Trophoblast cell (in vitro differentiated cells and primary cell): ENCODE data around the gene TREML1.

ENCODE experiments used
- DNase-seq, 2 donors: peaks; one replicate each; pipeline ENCODE4 v3.0.0-alpha.2; 2016
- H2AFZ ChIP-seq: 2 replicates; pipeline ENCODE4 v1.6.1; 2013; ENCODE audit warnings: low read length, moderate library complexity, mild to moderate bottlenecking; ENCODE audit not compliant: insufficient read depth, poor library complexity
- H2AK5ac ChIP-seq: 2 replicates; pipeline ENCODE4 v1.6.1; 2013; ENCODE audit warnings: mild to moderate bottlenecking, low read length
- H2BK120ac ChIP-seq: 2 replicates; pipeline ENCODE4 v1.6.1; 2013; ENCODE audit warnings: low read length, mild to moderate bottlenecking, moderate library complexity; ENCODE audit not compliant: insufficient read depth, poor library complexity
- H2BK12ac ChIP-seq: 2 replicates; pipeline ENCODE4 v1.6.1; 2013; ENCODE audit warnings: mild to moderate bottlenecking, low read length, moderate library complexity
- H2BK5ac ChIP-seq: 2 replicates; pipeline ENCODE4 v1.6.1; 2013; ENCODE audit warnings: low read length, low read depth, moderate library complexity, mild to moderate bottlenecking; ENCODE audit not compliant: poor library complexity
- H3K14ac ChIP-seq: 2 replicates; pipeline ENCODE4 v1.6.1; 2013; ENCODE audit warnings: mild to moderate bottlenecking, low read length
- H3K18ac ChIP-seq: 2 replicates; pipeline ENCODE4 v1.6.1; 2013; ENCODE audit warnings: mild to moderate bottlenecking, low read length
- H3K23ac ChIP-seq: 2 replicates; pipeline ENCODE4 v1.6.1; 2013; ENCODE audit warnings: low read length
- H3K27ac ChIP-seq: 2 replicates; pipeline ENCODE4 v1.5.1; 2013; ENCODE audit warnings: low read depth, mild to moderate bottlenecking, inconsistent platforms, low read length, moderate library complexity
- H3K27me3 ChIP-seq: 2 replicates; pipeline ENCODE4 v1.6.1; 2013; ENCODE audit warnings: inconsistent platforms, mild to moderate bottlenecking, low read length, moderate library complexity; ENCODE audit not compliant: insufficient read depth
- H3K36me3 ChIP-seq, 2 experiments: 1 replicate in 1 of 2; 2 replicates in 1 of 2; pipeline ENCODE4 v1.6.1; 2013; ENCODE audit warnings: low read length in 2 of 2, mild to moderate bottlenecking in 2 of 2, moderate library complexity in 1 of 2; ENCODE audit not compliant: insufficient read depth in 2 of 2, control insufficient read depth in 1 of 2
- H3K4ac ChIP-seq: 2 replicates; pipeline ENCODE4 v1.6.1; 2013; ENCODE audit warnings: low read depth, mild to moderate bottlenecking, low read length, moderate library complexity
- H3K4me1 ChIP-seq, 2 experiments: 1 replicate in 1 of 2; 2 replicates in 1 of 2; pipeline ENCODE4 v1.6.1; 2013; ENCODE audit warnings: low read length in 2 of 2, mild to moderate bottlenecking in 2 of 2, moderate library complexity in 1 of 2; ENCODE audit not compliant: insufficient read depth in 2 of 2, control insufficient read depth in 1 of 2
- H3K4me2 ChIP-seq: 2 replicates; pipeline ENCODE4 v1.6.1; 2013; ENCODE audit warnings: inconsistent platforms, mild to moderate bottlenecking, low read length, moderate library complexity
- H3K4me3 ChIP-seq: 2 replicates; pipeline ENCODE4 v1.5.1; 2013; ENCODE audit warnings: mild to moderate bottlenecking, low read depth, low read length, inconsistent platforms
- H3K79me1 ChIP-seq: one replicate; pipeline ENCODE4 v1.6.1; 2013; ENCODE audit warnings: low read length
- H3K79me2 ChIP-seq: 2 replicates; pipeline ENCODE4 v1.6.1; 2013; ENCODE audit warnings: low read length, mild to moderate bottlenecking; ENCODE audit not compliant: control insufficient read depth, insufficient read depth, poor library complexity
- H3K9ac ChIP-seq: 2 replicates; pipeline ENCODE4 v1.6.1; 2013; ENCODE audit warnings: mild to moderate bottlenecking, low read length
- H3K9me3 ChIP-seq: 2 replicates; pipeline ENCODE4 v1.6.1; 2013; ENCODE audit warnings: low read depth, mild to moderate bottlenecking, control low read depth, inconsistent platforms, low read length; ENCODE audit not compliant: insufficient read depth
- H4K12ac ChIP-seq: 2 replicates; pipeline ENCODE4 v1.6.1; 2013; ENCODE audit warnings: low read depth, mild to moderate bottlenecking, low read length, moderate library complexity
- H4K8ac ChIP-seq: 2 replicates; pipeline ENCODE4 v1.6.1; 2013; ENCODE audit warnings: low read depth, mild to moderate bottlenecking, low read length, moderate library complexity
- H4K91ac ChIP-seq: one replicate; pipeline ENCODE4 v1.6.1; 2013; ENCODE audit warnings: low read depth, mild to moderate bottlenecking, low read length, moderate library complexity
- WGBS: extraction: QIAGEN DNeasy Blood & Tissue Kit; methylation state at CpG from one replicate; pipeline ENCODE4 v1.1.7; 2013; ENCODE audit warnings: missing lambda C conversion rate; ENCODE audit not compliant: insufficient read length, insufficient coverage; ENCODE audit errors: extremely low coverage; 5-methylcytosine and 5-hydroxymethylcytosine counted together

TREML1 gene

GRCh38 chr6:41147917-41148316, 6.2 kb downstream of the TREML1 start:
- Histone ChIP-seq H3K4me2 (no peak overlapping the region), H3K9me3 (no peaks in the 10 kb centered on the region), H3K79me2 (no peaks in the 10 kb centered on the region), H4K91ac (no peak overlapping the region), H3K4me3 (no peak overlapping the region), H3K18ac (no peak overlapping the region), H3K36me3 (no peaks in the 10 kb centered on the region), H4K12ac (no peak overlapping the region), H3K27me3 (no peaks in the 10 kb centered on the region), H2BK120ac (no peak overlapping the region), H3K9ac (no peak overlapping the region), H2BK5ac (no peak overlapping the region), H3K23ac (no peak overlapping the region), H2AFZ (no peak overlapping the region), H3K4me1 (no peaks in the 10 kb centered on the region), H2AK5ac (no peak overlapping the region), H2BK12ac (no peak overlapping the region), H3K79me1 (no peaks in the 10 kb centered on the region), H3K4ac (no peak overlapping the region), H3K14ac (no peak overlapping the region), H4K8ac (no peak overlapping the region), H3K27ac (no peak overlapping the region)
- no CpG with 5 or more reads among the region's 1 CpG for WGBS
- DNase-seq = no peak

GRCh38 chr6:41136911-41137310, 17.2 kb downstream of the TREML1 start:
- Histone ChIP-seq H4K8ac (no peak overlapping the region), H3K79me1 (no peaks in the 10 kb centered on the region), H2BK12ac (no peak overlapping the region), H4K12ac (no peak overlapping the region), H2BK120ac (no peak overlapping the region), H3K4me3 (no peak overlapping the region), H3K4me2 (no peak overlapping the region), H3K27ac (no peak overlapping the region), H2AK5ac (no peak overlapping the region), H3K18ac (no peak overlapping the region), H3K79me2 (no peaks in the 10 kb centered on the region), H3K9me3 (peaks cover 2% of the 10 kb centered on the region), H3K9ac (no peak overlapping the region), H3K4ac (no peak overlapping the region), H2AFZ (no peak overlapping the region), H2BK5ac (no peak overlapping the region), H3K14ac (no peak overlapping the region), H3K4me1 (peaks cover 0 to 4% of the 10 kb centered on the region in 2 experiments), H3K36me3 (peaks cover 2 to 5% of the 10 kb centered on the region in 2 experiments), H3K27me3 (no peaks in the 10 kb centered on the region), H3K23ac (no peak overlapping the region), H4K91ac (no peak overlapping the region)
- no peak for DNase-seq

- H3K4ac ChIP-seq = no peak overlapping the region
- H3K79me1 ChIP-seq = no peaks in the 10 kb centered on the region
- H3K14ac ChIP-seq = no peak overlapping the region
- no peak overlapping the region for H4K8ac ChIP-seq
- H3K4me1 ChIP-seq = peaks cover 0 to 4% of the 10 kb centered on the region in 2 experiments
- no peak overlapping the region for H3K18ac ChIP-seq
- no peak overlapping the region for H2BK12ac ChIP-seq
- no peak overlapping the region for H3K27ac ChIP-seq
- no CpG with 5 or more reads among the region's 3 CpGs for WGBS
- H3K4me3 ChIP-seq = no peak overlapping the region
- H3K79me2 ChIP-seq = no peaks in the 10 kb centered on the region
- H3K27me3 ChIP-seq = no peaks in the 10 kb centered on the region
- H4K12ac ChIP-seq = no peak overlapping the region
- no peak overlapping the region for H3K4me2 ChIP-seq
- no peak overlapping the region for H3K23ac ChIP-seq
- peaks cover 2% of the 10 kb centered on the region for H3K9me3 ChIP-seq
- no peak overlapping the region for H2BK120ac ChIP-seq
- DNase-seq = no peak
- no peak overlapping the region for H2AK5ac ChIP-seq
- no peak overlapping the region for H4K91ac ChIP-seq
- H3K36me3 ChIP-seq = peaks cover 2 to 5% of the 10 kb centered on the region in 2 experiments
- H2AFZ ChIP-seq = no peak overlapping the region
- H3K9ac ChIP-seq = no peak overlapping the region
- no peak overlapping the region for H2BK5ac ChIP-seq
Measured at GRCh38 chr6:41135062-41135832, 18.9 kb downstream of the TREML1 start.

DNA sequence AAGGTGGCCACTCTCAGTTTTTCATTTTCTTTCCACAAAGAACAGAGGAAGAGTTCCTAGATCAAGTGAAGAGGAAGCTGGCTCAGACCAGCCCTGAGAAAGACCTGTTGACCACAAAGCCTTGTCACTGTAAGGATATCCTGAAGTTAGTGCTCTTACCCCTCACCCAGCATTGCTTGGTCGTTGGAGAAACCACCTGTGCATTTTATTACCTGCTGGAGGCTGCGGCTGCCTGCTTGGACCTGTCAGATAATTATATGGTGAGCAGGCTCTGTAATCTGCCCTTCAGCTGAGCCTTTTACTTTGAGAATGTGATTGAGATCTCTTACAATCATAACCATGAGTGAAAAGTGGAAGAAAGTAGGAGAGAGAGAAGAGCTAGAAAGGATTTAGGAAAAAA, 21.9 kb downstream of the TREML1 start:
- DNase-seq = no peak
- H3K9me3 ChIP-seq = no peaks in the 10 kb centered on the region
- no peak overlapping the region for H3K4me3 ChIP-seq
- H3K4me1 ChIP-seq = peaks cover 0 to 4% of the 10 kb centered on the region in 2 experiments
- no peak overlapping the region for H2BK12ac ChIP-seq
- no peak overlapping the region for H3K4me2 ChIP-seq
- H3K27ac ChIP-seq = no peak overlapping the region
- H4K91ac ChIP-seq = no peak overlapping the region
- H2BK120ac ChIP-seq = no peak overlapping the region
- no peak overlapping the region for H3K14ac ChIP-seq
- no peaks in the 10 kb centered on the region for H3K79me1 ChIP-seq
- H2AFZ ChIP-seq = no peak overlapping the region
- H4K12ac ChIP-seq = no peak overlapping the region
- no peak overlapping the region for H3K9ac ChIP-seq
- peaks cover under 1 to 2% of the 10 kb centered on the region in 2 experiments for H3K36me3 ChIP-seq
- H4K8ac ChIP-seq = no peak overlapping the region
- no peak overlapping the region for H3K23ac ChIP-seq
- H3K79me2 ChIP-seq = no peaks in the 10 kb centered on the region
- no peak overlapping the region for H3K18ac ChIP-seq
- no peaks in the 10 kb centered on the region for H3K27me3 ChIP-seq
- H2BK5ac ChIP-seq = no peak overlapping the region
- no CpG with 5 or more reads among the region's 2 CpGs for WGBS
- no peak overlapping the region for H2AK5ac ChIP-seq
- no peak overlapping the region for H3K4ac ChIP-seq
